ENCODE data around the gene KRT32. TPM values are rescaled to one million over a fixed set of nuclear protein-coding genes. Genes with fewer than 3 reads are reported as not detected.

The KRT32 gene
- total RNA-seq, 4 donors from 2014 or later, result not detected

DNA sequence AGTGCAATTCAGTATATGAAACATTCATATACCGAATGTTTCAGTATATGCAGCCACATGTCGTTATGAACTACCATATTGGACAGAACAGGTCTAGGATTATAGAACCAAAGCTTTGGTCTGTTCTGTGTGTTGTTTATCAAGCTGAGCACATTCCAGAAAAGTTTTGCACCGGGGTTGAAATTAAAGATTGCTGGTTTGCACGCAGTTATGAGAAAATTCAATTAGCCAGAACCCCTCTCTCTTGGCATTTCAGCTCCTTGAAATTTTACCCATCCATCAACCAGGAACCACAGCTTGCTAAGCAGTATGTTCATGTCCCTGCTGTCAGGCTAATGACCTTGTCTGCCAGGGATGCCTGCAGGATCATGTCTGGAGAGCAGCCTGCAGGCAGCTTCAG lies 9.5 kb downstream of the KRT32 start:
- TF ChIP-seq, protein P1, sequence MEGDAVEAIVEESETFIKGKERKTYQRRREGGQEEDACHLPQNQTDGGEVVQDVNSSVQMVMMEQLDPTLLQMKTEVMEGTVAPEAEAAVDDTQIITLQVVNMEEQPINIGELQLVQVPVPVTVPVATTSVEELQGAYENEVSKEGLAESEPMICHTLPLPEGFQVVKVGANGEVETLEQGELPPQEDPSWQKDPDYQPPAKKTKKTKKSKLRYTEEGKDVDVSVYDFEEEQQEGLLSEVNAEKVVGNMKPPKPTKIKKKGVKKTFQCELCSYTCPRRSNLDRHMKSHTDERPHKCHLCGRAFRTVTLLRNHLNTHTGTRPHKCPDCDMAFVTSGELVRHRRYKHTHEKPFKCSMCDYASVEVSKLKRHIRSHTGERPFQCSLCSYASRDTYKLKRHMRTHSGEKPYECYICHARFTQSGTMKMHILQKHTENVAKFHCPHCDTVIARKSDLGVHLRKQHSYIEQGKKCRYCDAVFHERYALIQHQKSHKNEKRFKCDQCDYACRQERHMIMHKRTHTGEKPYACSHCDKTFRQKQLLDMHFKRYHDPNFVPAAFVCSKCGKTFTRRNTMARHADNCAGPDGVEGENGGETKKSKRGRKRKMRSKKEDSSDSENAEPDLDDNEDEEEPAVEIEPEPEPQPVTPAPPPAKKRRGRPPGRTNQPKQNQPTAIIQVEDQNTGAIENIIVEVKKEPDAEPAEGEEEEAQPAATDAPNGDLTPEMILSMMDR (IDR thresholded peaks at IDR 0.05; ENCODE audit: low read depth), result no peak

DNA sequence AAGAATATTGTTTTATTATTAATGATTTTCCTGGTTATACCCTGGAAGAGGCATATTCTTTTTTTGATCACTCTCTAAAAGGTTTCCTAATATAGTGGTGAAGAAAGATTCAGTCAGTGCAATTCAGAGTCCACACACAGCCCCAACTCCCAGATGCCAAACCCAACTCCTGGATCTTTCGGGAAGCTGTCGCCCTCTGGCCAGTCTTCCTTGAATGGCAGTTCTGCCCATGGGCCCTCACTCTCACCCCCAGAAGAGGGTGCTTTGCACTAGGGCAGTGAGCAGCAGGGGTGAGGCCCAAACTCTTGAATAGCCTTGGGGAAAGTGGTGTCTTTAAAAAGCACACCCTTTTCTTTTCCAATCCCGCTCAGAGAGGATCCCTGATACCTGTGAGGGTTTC lies 11.0 kb downstream of the KRT32 start:
- TF ChIP-seq, protein P1 (IDR thresholded peaks at IDR 0.05; ENCODE audit: low read depth), result no peak

DNA sequence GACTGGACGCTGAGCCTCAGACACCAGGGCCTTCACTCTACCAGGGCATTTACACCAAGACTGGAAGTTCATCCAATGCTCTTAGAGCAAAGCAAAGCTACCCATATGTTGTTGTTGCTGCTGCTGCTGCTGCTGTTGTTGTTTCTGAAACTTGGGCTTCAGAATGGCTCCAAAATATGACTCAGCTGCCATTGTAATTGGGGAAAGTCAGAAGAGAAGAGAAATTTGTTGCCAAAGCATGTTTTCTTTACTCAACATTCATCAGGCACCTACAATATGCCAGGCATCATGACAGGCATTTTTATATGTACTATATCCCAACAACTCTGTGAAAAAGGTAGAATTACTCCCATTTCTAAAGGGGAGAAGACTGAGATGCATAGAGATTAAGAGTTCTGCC lies 11.9 kb downstream of the KRT32 start:
- TF ChIP-seq, protein P1 (IDR thresholded peaks at IDR 0.05; ENCODE audit: low read depth), result no peak

DNA sequence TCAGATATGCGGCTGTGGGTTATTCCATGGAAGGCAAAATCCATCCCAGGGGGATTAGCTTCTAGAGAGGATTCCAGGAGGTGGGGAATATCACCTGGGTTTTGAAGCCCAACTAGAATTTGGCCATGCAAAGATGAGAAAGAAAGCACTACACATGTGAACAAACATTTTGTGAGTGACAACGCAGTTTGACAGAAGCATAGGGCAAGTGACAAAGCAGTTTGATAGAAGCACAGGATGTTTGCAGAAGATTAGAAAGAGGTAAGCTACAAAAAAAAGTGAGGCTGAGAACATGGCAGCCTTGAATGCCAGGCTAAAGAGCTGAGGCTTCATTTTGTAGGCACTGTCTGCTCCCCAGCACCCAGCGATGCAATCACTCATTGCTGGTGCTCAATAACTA lies 14.1 kb downstream of the KRT32 start:
- TF ChIP-seq, protein P1 (IDR thresholded peaks at IDR 0.05; ENCODE audit: low read depth), result no peak

DNA sequence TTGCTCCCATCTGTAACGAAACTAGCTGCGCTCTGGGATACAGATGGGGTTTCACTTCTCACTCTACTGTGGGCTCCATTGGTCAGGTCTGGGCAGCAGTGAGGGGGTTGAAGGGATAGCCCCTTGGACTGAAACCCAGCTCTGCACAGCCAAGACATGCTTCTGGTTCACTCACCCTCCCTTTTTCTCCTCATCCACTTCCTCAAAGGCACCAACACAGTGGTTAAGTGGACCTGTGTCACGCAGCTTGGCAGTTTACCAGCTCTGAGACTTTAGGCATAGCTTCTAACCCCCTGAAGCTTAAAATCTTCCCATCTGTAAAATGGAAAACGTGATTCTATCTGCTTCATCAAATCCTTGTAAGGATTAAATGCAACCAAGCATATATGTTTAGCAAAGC lies 14.9 kb downstream of the KRT32 start:
- TF ChIP-seq, protein P1 (IDR thresholded peaks at IDR 0.05; ENCODE audit: low read depth), result no peak

DNA sequence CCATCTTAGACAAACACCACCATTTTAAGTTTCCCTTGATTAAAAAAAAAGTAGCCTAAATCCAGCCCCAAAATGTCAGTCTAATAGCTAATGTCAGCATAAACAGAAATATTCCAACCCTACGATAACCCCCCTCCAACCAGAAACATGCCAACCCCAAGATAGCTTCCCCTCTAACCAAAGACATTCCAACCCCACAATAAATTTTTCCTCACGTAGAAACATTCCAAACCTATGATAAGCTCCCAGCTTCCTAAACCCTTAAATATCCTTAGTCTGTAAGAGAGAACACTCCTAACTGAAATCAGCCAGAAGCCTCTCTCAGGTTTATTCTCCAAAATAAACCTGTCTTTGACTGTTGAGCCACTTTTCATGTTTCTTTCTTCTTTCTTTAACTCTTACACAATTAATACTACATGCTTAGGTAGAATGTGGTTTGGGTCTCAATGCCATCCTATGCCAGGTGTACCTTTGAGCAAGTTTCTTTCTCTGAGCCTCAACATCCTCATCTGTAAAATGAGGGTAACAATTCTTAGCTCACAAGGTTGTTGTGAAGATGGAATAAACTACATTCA lies 15.9 kb downstream of the KRT32 start:
- TF ChIP-seq, protein P1 (IDR thresholded peaks at IDR 0.05; ENCODE audit: low read depth), result no peak

DNA sequence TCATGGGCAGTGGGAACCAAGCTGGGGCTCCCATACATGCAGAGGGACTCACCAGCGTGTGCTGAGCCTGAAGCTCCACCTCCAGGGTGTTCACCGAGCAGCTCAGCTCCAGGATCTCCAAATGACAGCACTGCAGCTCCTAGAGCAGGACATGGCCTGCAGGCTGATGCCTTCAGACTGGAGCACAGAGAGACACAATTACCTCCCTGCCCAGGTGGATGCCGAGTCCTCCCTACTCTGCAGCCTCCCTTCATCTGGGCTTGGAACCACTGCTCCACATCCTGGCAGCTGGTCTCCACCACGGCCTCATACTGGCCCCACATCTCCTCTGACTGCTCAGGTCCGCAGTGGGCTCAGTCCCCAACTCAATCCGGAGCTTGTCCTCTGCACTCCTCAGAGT lies 18.2 kb downstream of the KRT32 start:
- TF ChIP-seq, protein P1 (IDR thresholded peaks at IDR 0.05; ENCODE audit: low read depth), result no peak
